OCI-LY7 (cell line): Measurements from ENCODE around the gene OR4D5. TPM values are rescaled to one million over a fixed set of nuclear protein-coding genes. Genes with fewer than 3 reads are reported as not detected.

ENCODE experiments used
- BruUV-seq: library from RNA; stranded (reverse); fragments of 400-500 nt; replicated peaks from 2 replicates; lab custom pipeline; 2021; lab: Mats Ljungman, UMichigan
- CTCF ChIA-PET: fragments of 300-600 bp; sonication (Branson Sonifier 250); formaldehyde crosslinking; loops from one replicate; lab custom pipeline; 2022; ENCODE audit warnings: antibody characterized with exemption; ENCODE audit not compliant: unreplicated experiment; lab: Charles Lee
- POLR2A ChIA-PET: fragments of 300-600 bp; sonication (Branson Sonifier 250); formaldehyde crosslinking; loops from one replicate; lab custom pipeline; 2022; ENCODE audit warnings: antibody characterized with exemption; lab: Charles Lee
- DNase-seq: peaks from one replicate; pipeline ENCODE4 v3.0.0-alpha.2; 2015; ENCODE audit warnings: low spot score
- H2AFZ ChIP-seq: fragments of 200-600 bp; sonication (generic), shearing (Covaris generic); 2 replicates; pipeline ENCODE4 v1.6.1; 2014; ENCODE audit warnings: mild to moderate bottlenecking, antibody characterized with exemption, low read length, moderate library complexity
- H3K27ac ChIP-seq: fragments of 200-600 bp; sonication (generic); 2 replicates; pipeline ENCODE4 v1.5.1; 2014; ENCODE audit warnings: mixed run types, low read depth, mild to moderate bottlenecking, moderate library complexity, low read length, inconsistent platforms; ENCODE audit not compliant: poor library complexity, severe bottlenecking
- H3K36me3 ChIP-seq: fragments of 200-600 bp; sonication (generic); 2 replicates; pipeline ENCODE4 v1.6.1; 2014; ENCODE audit warnings: mild to moderate bottlenecking, antibody characterized with exemption, low read length, moderate library complexity, mixed read lengths; ENCODE audit not compliant: insufficient read depth
- H3K4me1 ChIP-seq: fragments of 200-600 bp; sonication (generic); 2 replicates; pipeline ENCODE4 v1.5.1; 2014; ENCODE audit warnings: mild to moderate bottlenecking, low read length; ENCODE audit not compliant: insufficient read depth, poor library complexity, severe bottlenecking
- H3K4me2 ChIP-seq: fragments of 200-600 bp; sonication (generic); 2 replicates; pipeline ENCODE4 v1.6.1; 2014; ENCODE audit warnings: mild to moderate bottlenecking, low read length
- H3K4me3 ChIP-seq: fragments of 200-600 bp; sonication (generic); 2 replicates; pipeline ENCODE4 v1.5.1; 2014; ENCODE audit warnings: mild to moderate bottlenecking, low read depth, low read length; ENCODE audit not compliant: poor library complexity, severe bottlenecking
- H3K79me2 ChIP-seq: fragments of 200-600 bp; sonication (generic); 2 replicates; pipeline ENCODE4 v1.6.1; 2016; ENCODE audit warnings: low read depth, mild to moderate bottlenecking, low read length, moderate library complexity, mixed read lengths; ENCODE audit not compliant: insufficient read depth
- H3K9me2 ChIP-seq: fragments of 200-600 bp; sonication (generic); 2 replicates; pipeline ENCODE4 v1.6.1; 2016; ENCODE audit warnings: mild to moderate bottlenecking, low read length, mixed read lengths; ENCODE audit not compliant: insufficient read depth
- H3K9me3 ChIP-seq: fragments of 200-600 bp; sonication (generic); 2 replicates; pipeline ENCODE4 v1.6.1; 2014; ENCODE audit warnings: mild to moderate bottlenecking, mixed run types, low read length, mixed read lengths
- H4K20me1 ChIP-seq: fragments of 200-600 bp; sonication (generic); 2 replicates; pipeline ENCODE4 v1.6.1; 2014; ENCODE audit warnings: mild to moderate bottlenecking, antibody characterized with exemption, low read length, moderate library complexity, mixed read lengths; ENCODE audit not compliant: insufficient read depth
- CTCF ChIP-seq: fragments of 200-600 bp; sonication (generic); conservative IDR thresholded peaks from 2 replicates; pipeline ENCODE4 v1.5.1; 2014; ENCODE audit warnings: mild to moderate bottlenecking, antibody characterized with exemption, low read length, moderate library complexity, mixed read lengths
- EZH2phosphoT487 ChIP-seq: fragments of 200-600 bp; sonication (generic); IDR thresholded peaks from 2 replicates; pipeline ENCODE4 v1.6.1; 2018; ENCODE audit warnings: low read depth, borderline replicate concordance, mild to moderate bottlenecking, mixed run types, antibody characterized with exemption, low read length, moderate library complexity, mixed read lengths
- intact Hi-C: fragments of 100-400 bp; cut with micrococcal nuclease; formaldehyde crosslinking; loops from one replicate; pipeline ENCODE4 v1.10.0; 2022; ENCODE audit not compliant: unreplicated experiment
- total RNA-seq, 2 experiments: library from RNA; depleted of rRNA in 1 of 2; stranded (reverse); fragments of >200 nt in 1 of 2; shearing (Covaris generic) in 1 of 2; gene quantifications; 2 replicates each; pipeline ENCODE4 v1.2.3, GENCODE V29; 2014 to 2022

Gene OR4D5
- total RNA-seq, 2 experiments from 2014 or later = not detected

GRCh38 chr11:123901867-123902266, 37.5 kb upstream of the OR4D5 start, which contains the start of gene OR8D4:
Gene OR8D4, plus strand, starts transcription at chr11:123902167. Its CDS starts 4,265 bp downstream, at chr11:123906432.
- no TSS peak for BruUV-seq
- TF ChIP-seq CTCF (no peak), EZH2phosphoT487 (no peak)

GRCh38 chr11:123903932-123904331, 35.5 kb upstream of the OR4D5 start:
- H3K79me2 ChIP-seq = no peaks in the 10 kb centered on the region
- no peak overlapping the region for H3K4me3 ChIP-seq
- TF ChIP-seq EZH2phosphoT487 = no peak
- TF ChIP-seq CTCF = no peak
- no peak overlapping the region for H3K27ac ChIP-seq
- no peaks in the 10 kb centered on the region for H3K9me3 ChIP-seq
- intact Hi-C loops = no loop called here
- no peaks in the 10 kb centered on the region for H3K36me3 ChIP-seq
- H3K9me2 ChIP-seq = no peaks in the 10 kb centered on the region
- no peaks in the 10 kb centered on the region for H3K4me1 ChIP-seq
- H4K20me1 ChIP-seq = no peaks in the 10 kb centered on the region
- ChIA-PET CTCF (no interaction called here), POLR2A (no interaction called here)
- no peak for DNase-seq
- no peak overlapping the region for H2AFZ ChIP-seq
- no peak overlapping the region for H3K4me2 ChIP-seq
- BruUV-seq = no TSS peak

More at GRCh38 chr11:123901867-123902266, 37.5 kb upstream of the OR4D5 start, which contains the start of gene OR8D4:
- H3K27ac ChIP-seq = no peak within 1 kb of the TSS
- H3K36me3 ChIP-seq = no peaks in the 10 kb centered on the region
- intact Hi-C loops = no loop called here
- ChIA-PET POLR2A (interaction anchor here (0.6 kb wide), 1 partner anchor 44 kb away, joined by 4 read pairs; no protein-coding TSS in a partner anchor), CTCF (no interaction called here)
- H3K79me2 ChIP-seq = no peaks in the 10 kb centered on the region
- H3K4me1 ChIP-seq = no peaks in the 10 kb centered on the region
- H4K20me1 ChIP-seq = no peaks in the 10 kb centered on the region
- no peaks in the 10 kb centered on the region for H3K9me3 ChIP-seq
- H3K4me2 ChIP-seq = no peak within 1 kb of the TSS
- H3K9me2 ChIP-seq = no peaks in the 10 kb centered on the region
- no peak for DNase-seq
- no peak within 1 kb of the TSS for H2AFZ ChIP-seq
- no peak within 1 kb of the TSS for H3K4me3 ChIP-seq

- CTCF ChIA-PET = no interaction called here
- Histone ChIP-seq H2AFZ (no peak overlapping the region), H3K79me2 (no peaks in the 10 kb centered on the region), H3K36me3 (no peaks in the 10 kb centered on the region), H3K4me1 (no peaks in the 10 kb centered on the region), H3K27ac (no peak overlapping the region), H3K9me3 (no peaks in the 10 kb centered on the region), H4K20me1 (no peaks in the 10 kb centered on the region), H3K4me2 (no peak overlapping the region), H3K9me2 (no peaks in the 10 kb centered on the region), H3K4me3 (no peak overlapping the region)
- DNase-seq = no peak
- TF ChIP-seq EZH2phosphoT487 (no peak), CTCF (no peak)
- intact Hi-C loops = no loop called here
- POLR2A ChIA-PET = no interaction called here
- no TSS peak for BruUV-seq
Observed at GRCh38 chr11:123904932-123905331, 34.5 kb upstream of the OR4D5 start.
